ENCODE results near the gene SETD2.

GRCh38 chr3:46982546-46982945, 181.4 kb downstream of the SETD2 start:
- TF ChIP-seq CTCF (IDR thresholded peaks at IDR 0.05) (no peak), POLR2A (IDR thresholded peaks at IDR 0.05) (no peak)

Data from uterus (tissue), 2 donors.